Measurements from ENCODE around the gene ASTL.
"Not testable (repeated sequence)": the region's sequence is repeated elsewhere in the genome, so short reads cannot be mapped to it uniquely, and the experiment has no call there.

- TF ChIP-seq MYC (IDR thresholded peaks at IDR 0.05; ENCODE audit: low read depth, low read length); POLR2AphosphoS5 (IDR thresholded peaks at IDR 0.05; ENCODE audit: insufficient read depth, low read depth, low read length); POLR2A (IDR thresholded peaks at IDR 0.05; ENCODE audit: low read depth, low read length); EZH2 (IDR thresholded peaks at IDR 0.05; ENCODE audit: borderline replicate concordance, low read depth, low read length, severe bottlenecking); JUN (IDR thresholded peaks at IDR 0.05; ENCODE audit: borderline replicate concordance, insufficient read depth, insufficient read length, low read depth); FOS (IDR thresholded peaks at IDR 0.05; ENCODE audit: borderline replicate concordance, insufficient read depth, low read length): not testable (repeated sequence)
- TF ChIP-seq, protein P1, sequence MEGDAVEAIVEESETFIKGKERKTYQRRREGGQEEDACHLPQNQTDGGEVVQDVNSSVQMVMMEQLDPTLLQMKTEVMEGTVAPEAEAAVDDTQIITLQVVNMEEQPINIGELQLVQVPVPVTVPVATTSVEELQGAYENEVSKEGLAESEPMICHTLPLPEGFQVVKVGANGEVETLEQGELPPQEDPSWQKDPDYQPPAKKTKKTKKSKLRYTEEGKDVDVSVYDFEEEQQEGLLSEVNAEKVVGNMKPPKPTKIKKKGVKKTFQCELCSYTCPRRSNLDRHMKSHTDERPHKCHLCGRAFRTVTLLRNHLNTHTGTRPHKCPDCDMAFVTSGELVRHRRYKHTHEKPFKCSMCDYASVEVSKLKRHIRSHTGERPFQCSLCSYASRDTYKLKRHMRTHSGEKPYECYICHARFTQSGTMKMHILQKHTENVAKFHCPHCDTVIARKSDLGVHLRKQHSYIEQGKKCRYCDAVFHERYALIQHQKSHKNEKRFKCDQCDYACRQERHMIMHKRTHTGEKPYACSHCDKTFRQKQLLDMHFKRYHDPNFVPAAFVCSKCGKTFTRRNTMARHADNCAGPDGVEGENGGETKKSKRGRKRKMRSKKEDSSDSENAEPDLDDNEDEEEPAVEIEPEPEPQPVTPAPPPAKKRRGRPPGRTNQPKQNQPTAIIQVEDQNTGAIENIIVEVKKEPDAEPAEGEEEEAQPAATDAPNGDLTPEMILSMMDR (IDR thresholded peaks at IDR 0.05; ENCODE audit: extremely low read depth in 1 of 2, insufficient read depth in 1 of 2, low read depth in 1 of 2, low read length in 2 of 2): not testable (repeated sequence)
- TF ChIP-seq, protein P2, sequence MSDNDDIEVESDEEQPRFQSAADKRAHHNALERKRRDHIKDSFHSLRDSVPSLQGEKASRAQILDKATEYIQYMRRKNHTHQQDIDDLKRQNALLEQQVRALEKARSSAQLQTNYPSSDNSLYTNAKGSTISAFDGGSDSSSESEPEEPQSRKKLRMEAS (IDR thresholded peaks at IDR 0.05; ENCODE audit: insufficient read depth, insufficient read length): not testable (repeated sequence)
Observed at GRCh38 chr2:96141624-96141967, 3.3 kb upstream of the ASTL start.

All from endothelial cell of umbilical vein (primary cell).